DND-41 (cell line): ENCODE measurements around the gene PSKH1.
A peak's percentile ranks its signal among the peaks of the same experiment; 100 is the strongest.

Source experiments
- ATAC-seq: fragments of 200-7000 bp; cut with Tn5 transposase; 3 replicates; pipeline ENCODE4 v1.9.1; 2021; ENCODE audit warnings: low read depth; ENCODE audit not compliant: insufficient read depth
- DNase-seq: peaks from one replicate; pipeline ENCODE4 v3.0.0-alpha.2; 2020
- H2AFZ ChIP-seq: 2 replicates; pipeline ENCODE4 v1.6.0; 2012; ENCODE audit warnings: low read depth, low read length
- H3K27ac ChIP-seq: 2 replicates; pipeline ENCODE4 v1.5.1; 2012; ENCODE audit warnings: low read length, inconsistent platforms
- H3K27me3 ChIP-seq: fragments of 200-600 bp; sonication (generic); 2 replicates; pipeline ENCODE4 v1.6.0; 2012; ENCODE audit warnings: low read length, mild to moderate bottlenecking, inconsistent platforms; ENCODE audit not compliant: insufficient read depth, poor library complexity
- H3K36me3 ChIP-seq: 2 replicates; pipeline ENCODE4 v1.5.1; 2012; ENCODE audit warnings: low read length, inconsistent platforms; ENCODE audit not compliant: insufficient read depth
- H3K4me1 ChIP-seq: 2 replicates; pipeline ENCODE4 v1.5.1; 2012; ENCODE audit warnings: mild to moderate bottlenecking, low read length; ENCODE audit not compliant: insufficient read depth
- H3K4me2 ChIP-seq: 2 replicates; pipeline ENCODE4 v1.6.0; 2012; ENCODE audit warnings: mild to moderate bottlenecking, moderate library complexity, low read length, inconsistent platforms; ENCODE audit not compliant: insufficient read depth
- H3K4me3 ChIP-seq, 2 experiments: fragments of 200-600 bp in 1 of 2; shearing (Covaris generic) in 1 of 2; 2 replicates each; pipeline ENCODE4 v1.5.1; 2012 to 2016; ENCODE audit warnings: inconsistent platforms in 2 of 2, low read length in 2 of 2, mild to moderate bottlenecking in 2 of 2, low read depth in 1 of 2, moderate library complexity in 1 of 2
- H3K79me2 ChIP-seq: 2 replicates; pipeline ENCODE4 v1.6.0; 2012; ENCODE audit warnings: low read length, inconsistent platforms; ENCODE audit not compliant: insufficient read depth
- H3K9ac ChIP-seq: 2 replicates; pipeline ENCODE4 v1.6.0; 2012; ENCODE audit warnings: low read depth, mild to moderate bottlenecking, inconsistent platforms, low read length, moderate library complexity
- H3K9me3 ChIP-seq: 2 replicates; pipeline ENCODE4 v1.5.1; 2012; ENCODE audit warnings: low read length, moderate library complexity, mild to moderate bottlenecking, inconsistent platforms; ENCODE audit not compliant: insufficient read depth, severe bottlenecking
- H4K20me1 ChIP-seq: 2 replicates; pipeline ENCODE4 v1.6.0; 2012; ENCODE audit warnings: low read length; ENCODE audit not compliant: insufficient read depth
- EZH2 ChIP-seq: IDR thresholded peaks from 3 replicates; pipeline ENCODE4 v1.6.1; 2012; ENCODE audit warnings: borderline replicate concordance, low read depth, mild to moderate bottlenecking, moderate library complexity, low read length, inconsistent platforms; ENCODE audit not compliant: severe bottlenecking
- TF ChIP-seq, protein P1 (sequence below): IDR thresholded peaks from 2 replicates; pipeline ENCODE4 v1.5.1; 2012; ENCODE audit warnings: borderline replicate concordance, low read length, moderate library complexity, mild to moderate bottlenecking; ENCODE audit not compliant: poor library complexity, severe bottlenecking; ENCODE audit errors: extremely low read depth

Gene PSKH1

DNA sequence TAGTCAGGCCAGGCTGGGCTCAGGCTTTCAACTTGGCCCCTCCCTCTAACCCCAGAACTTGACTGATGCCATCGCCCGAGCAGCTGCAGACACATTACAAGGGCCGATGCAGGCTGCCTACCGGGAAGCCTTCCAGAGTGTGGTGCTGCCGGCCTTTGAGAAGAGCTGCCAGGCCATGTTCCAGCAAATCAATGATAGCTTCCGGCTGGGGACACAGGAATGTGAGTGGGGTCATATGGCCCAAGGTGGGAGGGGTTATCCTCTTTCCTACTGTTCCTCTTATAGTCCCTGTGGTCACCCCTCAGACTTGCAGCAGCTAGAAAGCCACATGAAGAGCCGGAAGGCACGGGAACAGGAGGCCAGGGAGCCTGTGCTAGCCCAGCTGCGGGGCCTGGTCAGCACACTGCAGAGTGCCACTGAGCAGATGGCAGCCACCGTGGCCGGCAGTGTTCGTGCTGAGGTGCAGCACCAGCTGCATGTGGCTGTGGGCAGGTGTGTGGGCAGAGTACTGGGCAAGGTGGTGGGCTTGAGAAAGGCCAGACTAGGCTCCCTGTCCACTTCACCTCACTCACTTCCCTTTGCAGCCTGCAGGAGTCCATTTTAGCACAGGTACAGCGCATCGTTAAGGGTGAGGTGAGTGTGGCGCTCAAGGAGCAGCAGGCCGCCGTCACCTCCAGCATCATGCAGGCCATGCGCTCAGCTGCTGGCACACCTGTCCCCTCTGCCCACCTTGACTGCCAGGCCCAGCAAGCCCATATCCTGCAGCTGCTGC, 10.5 kb upstream of the PSKH1 start:
- TF ChIP-seq, protein P1, sequence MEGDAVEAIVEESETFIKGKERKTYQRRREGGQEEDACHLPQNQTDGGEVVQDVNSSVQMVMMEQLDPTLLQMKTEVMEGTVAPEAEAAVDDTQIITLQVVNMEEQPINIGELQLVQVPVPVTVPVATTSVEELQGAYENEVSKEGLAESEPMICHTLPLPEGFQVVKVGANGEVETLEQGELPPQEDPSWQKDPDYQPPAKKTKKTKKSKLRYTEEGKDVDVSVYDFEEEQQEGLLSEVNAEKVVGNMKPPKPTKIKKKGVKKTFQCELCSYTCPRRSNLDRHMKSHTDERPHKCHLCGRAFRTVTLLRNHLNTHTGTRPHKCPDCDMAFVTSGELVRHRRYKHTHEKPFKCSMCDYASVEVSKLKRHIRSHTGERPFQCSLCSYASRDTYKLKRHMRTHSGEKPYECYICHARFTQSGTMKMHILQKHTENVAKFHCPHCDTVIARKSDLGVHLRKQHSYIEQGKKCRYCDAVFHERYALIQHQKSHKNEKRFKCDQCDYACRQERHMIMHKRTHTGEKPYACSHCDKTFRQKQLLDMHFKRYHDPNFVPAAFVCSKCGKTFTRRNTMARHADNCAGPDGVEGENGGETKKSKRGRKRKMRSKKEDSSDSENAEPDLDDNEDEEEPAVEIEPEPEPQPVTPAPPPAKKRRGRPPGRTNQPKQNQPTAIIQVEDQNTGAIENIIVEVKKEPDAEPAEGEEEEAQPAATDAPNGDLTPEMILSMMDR, result no peak
- TF ChIP-seq EZH2, result no peak
- peaks cover 34% of the 10 kb centered on the region for H4K20me1 ChIP-seq
- H3K9me3 ChIP-seq, result no peaks in the 10 kb centered on the region
- no peak overlapping the region for H3K4me2 ChIP-seq
- H3K79me2 ChIP-seq, result no peaks in the 10 kb centered on the region
- DNase-seq (no peak), ATAC-seq (no peak)
- H3K27me3 ChIP-seq, result no peaks in the 10 kb centered on the region
- no peak overlapping the region for H3K27ac ChIP-seq
- H3K4me1 ChIP-seq, result no peaks in the 10 kb centered on the region
- H2AFZ ChIP-seq, result no peak overlapping the region
- no peak overlapping the region for H3K9ac ChIP-seq
- H3K4me3 ChIP-seq, result no peak overlapping the region
- peaks cover 88% of the 10 kb centered on the region for H3K36me3 ChIP-seq

DNA sequence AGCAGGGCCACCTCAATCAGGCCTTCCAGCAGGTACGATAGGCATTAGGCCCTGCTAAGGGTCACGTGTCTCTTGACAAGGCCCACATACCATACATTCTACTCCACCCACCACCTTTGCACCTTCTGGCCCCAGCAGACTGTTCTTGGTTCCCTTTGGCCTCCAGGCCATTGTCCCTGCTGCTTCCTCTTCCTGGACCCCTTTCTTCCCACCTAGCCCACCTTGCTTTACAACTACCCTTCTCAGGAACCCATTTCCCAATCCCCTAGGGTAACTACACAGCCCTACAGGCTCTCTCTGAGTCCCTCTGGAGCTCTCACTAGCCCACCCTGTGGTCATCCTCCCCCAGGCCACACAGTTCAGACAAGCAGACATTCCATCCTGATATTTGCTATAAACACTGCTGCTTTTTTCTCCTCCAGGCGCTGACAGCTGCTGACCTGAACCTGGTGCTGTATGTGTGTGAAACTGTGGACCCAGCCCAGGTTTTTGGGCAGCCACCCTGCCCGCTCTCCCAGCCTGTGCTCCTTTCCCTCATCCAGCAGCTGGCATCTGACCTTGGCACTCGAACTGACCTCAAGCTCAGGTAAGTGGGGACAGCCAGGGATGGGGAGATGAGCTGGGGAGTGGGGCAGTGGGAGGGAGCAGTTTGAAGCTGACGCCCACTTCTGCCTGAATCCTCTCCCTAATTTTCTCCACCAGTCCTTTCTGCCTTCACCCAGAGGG, 9.7 kb upstream of the PSKH1 start:
- no peak overlapping the region for H2AFZ ChIP-seq
- H3K79me2 ChIP-seq, result no peaks in the 10 kb centered on the region
- ATAC-seq (no peak), DNase-seq (no peak)
- H3K27me3 ChIP-seq, result no peaks in the 10 kb centered on the region
- peaks cover 81% of the 10 kb centered on the region for H3K36me3 ChIP-seq
- peaks cover 34% of the 10 kb centered on the region for H4K20me1 ChIP-seq
- H3K4me1 ChIP-seq, result no peaks in the 10 kb centered on the region
- no peak for TF ChIP-seq EZH2
- TF ChIP-seq, protein P1, result no peak
- no peaks in the 10 kb centered on the region for H3K9me3 ChIP-seq
- no peak overlapping the region for H3K9ac ChIP-seq
- no peak overlapping the region for H3K27ac ChIP-seq
- no peak overlapping the region for H3K4me2 ChIP-seq
- H3K4me3 ChIP-seq, result no peak overlapping the region

DNA sequence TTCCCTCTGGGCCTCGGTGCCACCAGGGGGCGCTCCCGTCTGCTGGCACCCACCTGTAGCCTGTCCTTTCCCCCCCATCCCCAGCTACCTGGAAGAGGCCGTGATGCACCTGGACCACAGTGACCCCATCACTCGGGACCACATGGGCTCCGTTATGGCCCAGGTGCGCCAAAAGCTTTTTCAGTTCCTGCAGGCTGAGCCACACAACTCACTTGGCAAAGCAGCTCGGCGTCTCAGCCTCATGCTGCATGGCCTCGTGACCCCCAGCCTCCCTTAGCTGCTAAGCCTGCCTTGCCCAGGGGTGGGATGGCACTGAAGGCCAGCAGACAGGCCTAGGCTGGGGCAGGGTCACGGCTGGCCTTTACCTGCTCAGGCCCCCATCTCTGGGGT, 9.2 kb upstream of the PSKH1 start:
- DNase-seq, result peak; percentile 68

More for the DNA sequence above, 9.2 kb upstream of the PSKH1 start:
- Histone ChIP-seq H3K4me1 (no peaks in the 10 kb centered on the region), H3K36me3 (peaks cover 75% of the 10 kb centered on the region), H3K4me3 (no peak overlapping the region), H3K27ac (no peak overlapping the region), H4K20me1 (peaks cover 31% of the 10 kb centered on the region), H3K9me3 (no peaks in the 10 kb centered on the region), H2AFZ (no peak overlapping the region), H3K4me2 (no peak overlapping the region), H3K79me2 (no peaks in the 10 kb centered on the region), H3K9ac (no peak overlapping the region), H3K27me3 (no peaks in the 10 kb centered on the region)
- ATAC-seq, result peak; percentile 84
- TF ChIP-seq EZH2, result no peak
- TF ChIP-seq, protein P1, result peak; percentile 91
